GM12878 (cell line): ENCODE results near the gene UBAP1. TPM values are rescaled to one million over a fixed set of nuclear protein-coding genes. Genes with fewer than 3 reads are reported as not detected.

Experiments
- ATF3 ChIP-seq: IDR thresholded peaks from 2 replicates; pipeline ENCODE4 v1.6.1; 2011; ENCODE audit warnings: low read depth, mild to moderate bottlenecking, low read length, moderate library complexity, borderline replicate concordance; ENCODE audit errors: extremely low read depth
- BCL11A ChIP-seq: IDR thresholded peaks from 2 replicates; pipeline ENCODE4 v1.6.1; 2011; ENCODE audit warnings: low read depth, low read length
- BRCA1 ChIP-seq: IDR thresholded peaks from 2 replicates; pipeline ENCODE4 v1.6.1; 2011; ENCODE audit warnings: low read depth, low read length, improper control_type of control experiment
- CEBPZ ChIP-seq: fragments of 150-350 bp; IDR thresholded peaks from 2 replicates; pipeline ENCODE4 v1.6.1; 2016; ENCODE audit warnings: low read depth, low read length
- HDGF ChIP-seq: fragments of 450-650 bp; IDR thresholded peaks from 2 replicates; pipeline ENCODE4 v1.6.1; 2016; ENCODE audit warnings: antibody characterized with exemption
- IKZF1 ChIP-seq: fragments of 450-650 bp; conservative IDR thresholded peaks from 2 replicates; pipeline ENCODE4 v1.6.1; 2017; ENCODE audit warnings: antibody characterized with exemption, mild to moderate bottlenecking
- IKZF2 ChIP-seq, 2 experiments: fragments of 450-650 bp; IDR thresholded peaks; 2 replicates each; pipeline ENCODE4 v1.6.1; 2017; ENCODE audit warnings: mild to moderate bottlenecking in 2 of 2, moderate library complexity in 2 of 2
- NBN ChIP-seq: fragments of 450-650 bp; IDR thresholded peaks from 2 replicates; pipeline ENCODE4 v1.6.1; 2016
- NFIC ChIP-seq: IDR thresholded peaks from 2 replicates; pipeline ENCODE4 v1.6.1; 2012; ENCODE audit warnings: low read depth, mild to moderate bottlenecking, inconsistent platforms, low read length, moderate library complexity
- NFYB ChIP-seq: IDR thresholded peaks from 2 replicates; pipeline ENCODE4 v1.6.1; 2011; ENCODE audit warnings: low read depth, mild to moderate bottlenecking, low read length, improper control_type of control experiment, moderate library complexity; ENCODE audit not compliant: insufficient read depth
- PAX8 ChIP-seq: fragments of 450-650 bp; IDR thresholded peaks from 2 replicates; pipeline ENCODE4 v1.6.1; 2017; ENCODE audit warnings: mild to moderate bottlenecking, moderate library complexity
- POLR2A ChIP-seq: IDR thresholded peaks from 2 replicates; pipeline ENCODE4 v1.6.1; 2011; ENCODE audit warnings: low read depth, mild to moderate bottlenecking, low read length
- RB1 ChIP-seq: fragments of 450-650 bp; formaldehyde crosslinking; IDR thresholded peaks from 2 replicates; pipeline ENCODE4 v1.6.1; 2017; ENCODE audit warnings: mild to moderate bottlenecking, borderline replicate concordance
- RELB ChIP-seq: fragments of 450-650 bp; IDR thresholded peaks from 2 replicates; pipeline ENCODE4 v1.6.1; 2017; ENCODE audit warnings: low read depth, mild to moderate bottlenecking, moderate library complexity
- SIX5 ChIP-seq: IDR thresholded peaks from 2 replicates; pipeline ENCODE4 v1.6.1; 2011; ENCODE audit warnings: mild to moderate bottlenecking, low read depth, low read length, moderate library complexity; ENCODE audit not compliant: severe bottlenecking
- SMC3 ChIP-seq: IDR thresholded peaks from 2 replicates; pipeline ENCODE4 v1.6.1; 2011; ENCODE audit warnings: low read length, improper control_type of control experiment, borderline replicate concordance
- SREBF2 ChIP-seq: IDR thresholded peaks from 2 replicates; pipeline ENCODE4 v1.6.1; 2012; ENCODE audit warnings: mild to moderate bottlenecking, low read length
- STAT1 ChIP-seq: fragments of 450-650 bp; conservative IDR thresholded peaks from 2 replicates; pipeline ENCODE4 v1.6.1; 2014; ENCODE audit warnings: antibody characterized with exemption, mild to moderate bottlenecking
- ZBTB11 ChIP-seq: fragments of 450-650 bp; formaldehyde crosslinking; IDR thresholded peaks from 2 replicates; pipeline ENCODE4 v1.5.0; 2022; ENCODE audit warnings: mild to moderate bottlenecking, missing genetic modification characterization
- polyA plus RNA-seq, 11 experiments: library from polyadenylated mRNA; depleted of rRNA in 4 of 11; unstranded in 6 of 11; stranded (reverse) in 5 of 11; fragments of >200 nt; fragmentation: Nextera tagmentation in 4 of 11; fragmentation: Illumina TruSeq in 1 of 11; extraction: Ambion mirVana in 4 of 11; extraction: Trizol in 1 of 11; gene quantifications; 1 replicate in 1 of 11; 2 replicates in 10 of 11; pipeline versions ENCODE4 v1.2.1 to v1.2.3, GENCODE V29; 2011 to 2016; ENCODE audit warnings: inconsistent platforms in 2 of 11, missing spikeins in 2 of 11, low read depth in 1 of 11
- total RNA-seq, 4 experiments: library from RNA; depleted of rRNA in 3 of 4; stranded (reverse); fragments of >200 nt in 3 of 4; fragmentation: Illumina TruSeq in 1 of 4; extraction: Trizol in 1 of 4; gene quantifications; 2 replicates each; pipeline versions ENCODE4 v1.2.1 to v1.2.3, GENCODE V29; 2013 to 2021

Gene UBAP1
- total and polyA plus RNA-seq, 10 of the 15 experiments (the other 5 are each of a cell fraction or from before 2014, with no cell fraction given) = 2.1 to 47.9 (median 27.2) TPM

- TF ChIP-seq RB1 = no peak
- no peak for TF ChIP-seq NFIC
- TF ChIP-seq ATF3 = no peak
- TF ChIP-seq POLR2A = no peak
- no peak for TF ChIP-seq HDGF
- TF ChIP-seq SREBF2 = no peak
- TF ChIP-seq BRCA1 = no peak
- no peak for TF ChIP-seq SMC3
- peak; percentile 17 for TF ChIP-seq SIX5
- TF ChIP-seq ZBTB11 (CRISPR knock-in tag) = no peak
- TF ChIP-seq CEBPZ = no peak
- TF ChIP-seq IKZF2 (IDR thresholded peaks at IDR 0.05) = no peak
- no peak for TF ChIP-seq STAT1
- no peak for TF ChIP-seq BCL11A
- TF ChIP-seq PAX8 = no peak
- TF ChIP-seq NBN = no peak
- TF ChIP-seq RELB = no peak
- 0 out of 2 replicates have a peak, but pooled peaks have one; percentile 25 for TF ChIP-seq IKZF1
- peak; percentile 70; the same call in 1 of the 2 replicates for TF ChIP-seq NFYB
These were observed 6.9 kb upstream of the UBAP1 start (continued) for GRCh38 chr9:34171753-34172535.
